Activated naive CD4-positive, alpha-beta T cell treated with anti-CD3 and anti-CD28 coated beads, Interleukin-2, amount 50 U/mL, for 16 hours (primary cell): ENCODE data around the gene SLC35F5.
A peak's percentile ranks its signal among the peaks of the same experiment; 100 is the strongest.
"Not testable (repeated sequence)": the region's sequence is repeated elsewhere in the genome, so short reads cannot be mapped to it uniquely, and the experiment has no call there.

Source experiments
- DNase-seq: peaks from one replicate; pipeline ENCODE4 v3.0.0-alpha.2; 2020

SLC35F5 gene

GRCh38 chr2:113756355-113757137, at the start of gene SLC35F5:
TSS of gene SLC35F5 (minus strand) at chr2:113756642. CDS start at chr2:113756409, 233 bp downstream.
- DNase-seq, result peak; percentile 91

GRCh38 chr2:113799375-113799774, 42.9 kb upstream of the SLC35F5 start:
- DNase-seq, result no peak

- no peak for DNase-seq
These were observed 40.8 kb upstream of the SLC35F5 start for GRCh38 chr2:113797237-113797636.

GRCh38 chr2:113796592-113797175, 40.2 kb upstream of the SLC35F5 start:
- DNase-seq, result no peak

GRCh38 chr2:113795405-113795920, 39.0 kb upstream of the SLC35F5 start:
- no peak for DNase-seq

GRCh38 chr2:113791697-113792590, 35.5 kb upstream of the SLC35F5 start:
- no peak for DNase-seq

GRCh38 chr2:113784823-113785744, 28.6 kb upstream of the SLC35F5 start:
- DNase-seq, result no peak

- no peak for DNase-seq
These were observed 24.0 kb upstream of the SLC35F5 start for GRCh38 chr2:113780472-113780871.

GRCh38 chr2:113777371-113777770, 20.9 kb upstream of the SLC35F5 start:
- DNase-seq, result no peak

- no peak for DNase-seq
These were observed 20.5 kb upstream of the SLC35F5 start for GRCh38 chr2:113776949-113777348.

GRCh38 chr2:113774616-113775015, 18.2 kb upstream of the SLC35F5 start:
- DNase-seq, result not testable (repeated sequence)

- DNase-seq, result no peak
These were observed 14.5 kb upstream of the SLC35F5 start for GRCh38 chr2:113770929-113771328.

- no peak for DNase-seq
These were observed 13.1 kb upstream of the SLC35F5 start for GRCh38 chr2:113769555-113769954.

GRCh38 chr2:113768770-113769169, 12.3 kb upstream of the SLC35F5 start:
- DNase-seq, result no peak

GRCh38 chr2:113767811-113768460, 11.5 kb upstream of the SLC35F5 start:
- DNase-seq, result no peak

- no peak for DNase-seq
These were observed 8.8 kb upstream of the SLC35F5 start for GRCh38 chr2:113765276-113765675.

- no peak for DNase-seq
These were observed 6.1 kb upstream of the SLC35F5 start for GRCh38 chr2:113762377-113763118.

GRCh38 chr2:113760400-113760799, 4.0 kb upstream of the SLC35F5 start:
- DNase-seq, result no peak

GRCh38 chr2:113757138-113757657, 756 bp upstream of the SLC35F5 start:
- DNase-seq, result no peak

GRCh38 chr2:113755835-113756354, 547 bp downstream of the SLC35F5 start:
- peak; percentile 44 for DNase-seq
